ENCODE measurements around the gene FLNA. TPM values are rescaled to one million over a fixed set of nuclear protein-coding genes. Genes with fewer than 3 reads are reported as not detected.

The FLNA gene
- total RNA-seq, 2 donors from 2014 or later: 230 to 308 TPM

DNA sequence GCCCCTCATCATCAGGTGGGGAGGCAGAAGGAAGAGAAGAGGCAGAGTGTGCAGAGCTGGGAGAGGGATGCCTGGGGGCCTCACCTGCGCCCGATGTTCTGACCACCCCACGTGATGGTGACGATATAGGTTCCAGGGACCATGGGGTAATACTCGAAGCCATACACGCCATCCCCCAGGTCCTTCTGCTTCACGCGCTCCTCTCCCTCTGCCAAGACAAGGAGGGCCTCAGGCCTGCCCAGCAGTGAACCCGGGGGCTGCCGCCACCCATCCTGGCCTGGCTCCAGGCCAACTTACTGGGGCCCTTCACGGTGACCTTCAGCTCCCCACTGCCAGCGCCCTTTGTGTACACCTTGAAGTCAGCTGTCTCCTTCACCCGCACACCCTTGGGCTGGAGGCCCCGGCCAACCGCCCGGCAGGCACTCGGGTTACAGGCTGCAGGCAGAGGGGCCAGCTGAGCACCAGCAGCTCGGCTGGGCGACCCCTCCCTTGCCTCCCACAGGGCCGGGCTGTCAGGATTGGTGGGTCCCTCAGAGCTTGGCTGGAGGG lies 9.3 kb downstream of the FLNA start:
- no peak for DNase-seq
- H3K27me3 ChIP-seq: no peaks in the 10 kb centered on the region
- no peaks in the 10 kb centered on the region for H3K36me3 ChIP-seq (replicated peaks in 1 of 2; ENCODE audit: insufficient read depth in 1 of 2, low read depth in 2 of 2)
- 79 to 91% methylated on average over 9 to 16 of the region's 20 CpGs for WGBS, 2 donors
- no peaks in the 10 kb centered on the region for H3K9me3 ChIP-seq
- intact Hi-C loops (cut with DNase I): no loop called here
- H3K27ac ChIP-seq: no peak overlapping the region
- peaks cover 9% of the 10 kb centered on the region for H3K4me1 ChIP-seq
- no peak for ATAC-seq
- no peak for TF ChIP-seq POLR2A (IDR thresholded peaks at IDR 0.05)
- TF ChIP-seq, protein P1, sequence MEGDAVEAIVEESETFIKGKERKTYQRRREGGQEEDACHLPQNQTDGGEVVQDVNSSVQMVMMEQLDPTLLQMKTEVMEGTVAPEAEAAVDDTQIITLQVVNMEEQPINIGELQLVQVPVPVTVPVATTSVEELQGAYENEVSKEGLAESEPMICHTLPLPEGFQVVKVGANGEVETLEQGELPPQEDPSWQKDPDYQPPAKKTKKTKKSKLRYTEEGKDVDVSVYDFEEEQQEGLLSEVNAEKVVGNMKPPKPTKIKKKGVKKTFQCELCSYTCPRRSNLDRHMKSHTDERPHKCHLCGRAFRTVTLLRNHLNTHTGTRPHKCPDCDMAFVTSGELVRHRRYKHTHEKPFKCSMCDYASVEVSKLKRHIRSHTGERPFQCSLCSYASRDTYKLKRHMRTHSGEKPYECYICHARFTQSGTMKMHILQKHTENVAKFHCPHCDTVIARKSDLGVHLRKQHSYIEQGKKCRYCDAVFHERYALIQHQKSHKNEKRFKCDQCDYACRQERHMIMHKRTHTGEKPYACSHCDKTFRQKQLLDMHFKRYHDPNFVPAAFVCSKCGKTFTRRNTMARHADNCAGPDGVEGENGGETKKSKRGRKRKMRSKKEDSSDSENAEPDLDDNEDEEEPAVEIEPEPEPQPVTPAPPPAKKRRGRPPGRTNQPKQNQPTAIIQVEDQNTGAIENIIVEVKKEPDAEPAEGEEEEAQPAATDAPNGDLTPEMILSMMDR (IDR thresholded peaks at IDR 0.05): no peak
- no peak overlapping the region for H3K4me3 ChIP-seq

DNA sequence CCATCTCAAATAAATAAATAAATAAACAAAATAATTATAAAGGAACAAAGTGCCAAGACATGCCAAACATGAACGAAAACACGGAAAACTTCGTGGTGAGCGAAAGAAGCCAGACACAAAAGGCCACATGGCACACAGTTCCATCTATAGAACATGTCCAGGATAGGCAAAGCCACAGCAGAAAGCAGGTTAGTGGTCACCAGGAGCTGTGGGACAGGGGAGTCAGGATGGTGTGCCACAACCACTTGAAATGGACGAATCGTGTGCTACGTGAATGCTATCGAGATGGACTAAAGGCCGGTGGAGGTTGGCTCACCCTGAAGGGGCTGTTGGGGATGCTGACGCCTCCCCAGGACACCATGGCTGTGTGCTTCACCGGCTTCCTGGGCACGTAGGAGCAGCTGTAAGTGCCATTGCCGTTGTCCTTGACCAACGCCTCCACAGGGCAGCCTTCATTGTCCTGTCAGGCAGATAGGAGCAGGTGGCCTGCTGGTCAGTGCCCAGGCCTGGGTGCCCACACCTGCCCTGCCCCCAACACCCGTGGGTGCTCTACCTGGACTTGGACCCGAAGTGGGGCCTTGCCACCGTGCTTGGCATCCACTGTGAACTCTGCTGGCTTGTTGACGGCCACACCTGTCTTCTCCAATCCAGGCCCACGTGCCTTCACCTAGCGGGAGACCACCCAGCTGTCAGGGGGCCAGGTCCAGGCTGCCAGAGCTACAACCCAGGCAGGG lies 10.6 kb downstream of the FLNA start:
- H3K36me3 ChIP-seq (replicated peaks in 1 of 2; ENCODE audit: insufficient read depth in 1 of 2, low read depth in 2 of 2): no peaks in the 10 kb centered on the region
- WGBS, 2 donors: 94 to 96% methylated on average over 5 to 12 of the region's 20 CpGs
- intact Hi-C loops (cut with DNase I): no loop called here

DNA sequence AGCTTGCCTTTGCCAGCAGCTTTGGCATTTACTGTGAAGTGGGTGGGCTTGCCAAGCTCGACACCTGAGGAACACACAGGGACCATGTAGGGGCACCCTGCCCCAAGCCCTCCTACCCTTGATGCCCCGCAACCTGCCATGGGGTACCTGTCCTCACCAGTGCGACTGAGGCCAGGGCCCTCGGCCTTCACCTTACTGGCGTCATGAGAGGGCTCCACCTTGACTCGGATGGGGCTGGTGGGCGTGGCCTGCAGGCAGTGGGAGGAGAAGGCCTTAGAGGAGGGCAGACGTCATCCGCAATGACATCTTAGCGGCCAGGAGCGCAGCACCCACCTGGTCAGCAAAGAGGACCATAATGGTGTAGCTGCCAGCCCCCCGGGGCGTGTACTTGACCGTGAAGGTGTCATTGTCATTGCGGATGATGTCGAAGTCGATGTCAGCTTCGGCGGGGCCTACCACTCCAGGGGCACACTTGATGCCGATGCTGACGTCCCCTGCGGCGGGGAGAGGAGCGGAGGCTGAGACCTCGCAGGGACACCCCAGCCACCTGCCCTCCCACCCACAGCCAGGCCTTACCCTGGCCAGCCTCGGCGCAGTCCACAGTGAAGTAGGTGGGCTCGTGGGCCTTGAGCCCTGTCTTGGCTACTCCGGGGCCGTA lies 12.2 kb downstream of the FLNA start:
- H3K27me3 ChIP-seq: no peaks in the 10 kb centered on the region
- TF ChIP-seq, protein P1 (IDR thresholded peaks at IDR 0.05): no peak
- TF ChIP-seq POLR2A (IDR thresholded peaks at IDR 0.05): no peak
- H3K36me3 ChIP-seq (replicated peaks in 1 of 2; ENCODE audit: insufficient read depth in 1 of 2, low read depth in 2 of 2): no peaks in the 10 kb centered on the region
- intact Hi-C loops (cut with DNase I): no loop called here
- whole genome bisulfite sequencing, 2 donors: 70% methylated on average over 7 of the region's 30 CpGs; no CpG with 5 or more reads in 1 of the 2 donors
- H3K27ac ChIP-seq: no peak overlapping the region
- H3K4me3 ChIP-seq: no peak overlapping the region
- no peaks in the 10 kb centered on the region for H3K4me1 ChIP-seq
- DNase-seq (no peak), ATAC-seq (no peak)
- H3K9me3 ChIP-seq: no peaks in the 10 kb centered on the region

More for the DNA sequence above, 10.6 kb downstream of the FLNA start:
- ATAC-seq (no peak), DNase-seq (no peak)
- TF ChIP-seq, protein P1 (IDR thresholded peaks at IDR 0.05): no peak
- TF ChIP-seq POLR2A (IDR thresholded peaks at IDR 0.05): no peak
- H3K27ac ChIP-seq: no peak overlapping the region
- H3K27me3 ChIP-seq: no peaks in the 10 kb centered on the region
- peaks cover 7% of the 10 kb centered on the region for H3K4me1 ChIP-seq
- H3K9me3 ChIP-seq: no peaks in the 10 kb centered on the region
- no peak overlapping the region for H3K4me3 ChIP-seq

DNA sequence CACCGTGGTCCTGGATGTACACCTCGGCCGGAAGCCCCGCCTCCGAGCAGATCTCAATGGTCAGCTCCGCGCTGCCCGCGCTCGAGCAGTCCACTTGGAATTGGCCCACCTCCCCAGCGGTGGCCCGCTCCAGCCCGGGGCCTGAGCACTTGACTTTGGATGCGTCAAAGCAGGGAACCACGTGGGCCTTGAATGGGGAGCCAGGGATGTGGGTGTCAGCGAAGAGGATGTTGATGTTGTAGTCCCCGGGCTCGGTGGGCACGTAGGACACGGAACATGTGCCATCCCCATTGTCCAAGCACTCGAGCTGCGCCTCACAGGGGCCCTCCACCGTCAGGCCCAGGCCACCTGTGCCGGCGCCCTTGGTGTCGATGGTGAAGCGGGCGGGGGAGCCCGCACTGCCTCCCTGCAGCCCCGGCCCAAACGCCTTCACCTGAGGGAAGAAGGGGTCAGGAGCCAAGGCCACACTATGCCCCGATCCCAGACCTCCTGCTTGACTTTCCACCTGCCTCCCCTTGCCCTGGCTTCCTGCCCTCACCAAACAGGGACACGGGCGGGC lies 14.2 kb downstream of the FLNA start:
- Histone ChIP-seq H3K4me3 (no peak overlapping the region), H3K27me3 (no peaks in the 10 kb centered on the region), H3K4me1 (no peaks in the 10 kb centered on the region), H3K9me3 (no peaks in the 10 kb centered on the region), H3K27ac (no peak overlapping the region), H3K36me3 (replicated peaks in 1 of 2; ENCODE audit: insufficient read depth in 1 of 2, low read depth in 2 of 2) (no peaks in the 10 kb centered on the region)
- TF ChIP-seq, protein P1 (IDR thresholded peaks at IDR 0.05): no peak
- TF ChIP-seq POLR2A (IDR thresholded peaks at IDR 0.05): no peak
- 100% methylated on average over 1 of the region's 34 CpGs; no CpG with 5 or more reads in 1 of the 2 donors for WGBS, 2 donors
- intact Hi-C loops (cut with DNase I): no loop called here
- DNase-seq (no peak), ATAC-seq (no peak)
